Measurements from ENCODE around the gene NBEAL2.

Gene NBEAL2

DNA sequence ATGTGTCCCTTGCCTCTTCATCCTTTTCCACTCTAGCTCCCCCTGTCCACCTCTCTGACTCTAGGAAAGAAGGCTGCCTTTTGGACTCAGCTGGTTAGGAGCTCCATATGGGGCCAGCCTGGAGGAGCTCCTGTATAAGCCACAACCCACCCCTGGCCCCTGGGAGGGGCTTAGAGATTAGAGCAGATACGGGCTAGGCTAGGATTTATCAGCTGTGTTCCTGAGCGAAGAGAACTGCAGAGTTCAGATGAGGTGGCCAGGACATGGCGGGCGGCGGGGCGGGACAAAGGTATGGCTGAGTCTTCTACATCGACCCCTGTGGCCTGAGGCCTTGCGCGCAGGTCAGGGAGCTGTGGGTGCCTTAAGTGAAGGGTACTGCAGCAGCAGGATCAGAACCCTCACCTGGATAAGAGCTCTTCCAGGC is 7.9 kb downstream of the NBEAL2 start:
- no peak for DNase-seq

GRCh38 chr3:46987743-46988401 is 8.4 kb downstream of the NBEAL2 start:
- DNase-seq = peak; percentile 89

DNA sequence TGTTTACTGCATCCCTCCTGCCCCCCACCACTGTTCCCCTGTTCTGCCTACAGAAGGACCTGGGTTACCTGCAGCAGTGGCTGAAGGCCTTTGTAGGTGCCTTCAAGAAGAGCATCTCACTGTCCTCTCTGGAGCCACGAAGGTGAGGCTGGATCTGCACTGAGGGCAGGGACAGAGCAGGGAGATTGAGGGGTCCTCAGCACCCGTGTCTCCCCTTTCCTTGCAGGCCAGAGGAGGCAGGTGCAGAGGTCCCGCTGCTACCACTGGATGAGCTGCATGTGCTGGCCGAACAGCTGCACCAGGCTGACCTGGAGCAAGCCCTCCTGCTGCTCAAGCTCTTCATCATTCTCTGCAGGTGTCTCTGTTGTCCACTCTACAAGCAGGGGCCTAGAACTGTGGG is 9.2 kb downstream of the NBEAL2 start:
- no peak for DNase-seq

DNA sequence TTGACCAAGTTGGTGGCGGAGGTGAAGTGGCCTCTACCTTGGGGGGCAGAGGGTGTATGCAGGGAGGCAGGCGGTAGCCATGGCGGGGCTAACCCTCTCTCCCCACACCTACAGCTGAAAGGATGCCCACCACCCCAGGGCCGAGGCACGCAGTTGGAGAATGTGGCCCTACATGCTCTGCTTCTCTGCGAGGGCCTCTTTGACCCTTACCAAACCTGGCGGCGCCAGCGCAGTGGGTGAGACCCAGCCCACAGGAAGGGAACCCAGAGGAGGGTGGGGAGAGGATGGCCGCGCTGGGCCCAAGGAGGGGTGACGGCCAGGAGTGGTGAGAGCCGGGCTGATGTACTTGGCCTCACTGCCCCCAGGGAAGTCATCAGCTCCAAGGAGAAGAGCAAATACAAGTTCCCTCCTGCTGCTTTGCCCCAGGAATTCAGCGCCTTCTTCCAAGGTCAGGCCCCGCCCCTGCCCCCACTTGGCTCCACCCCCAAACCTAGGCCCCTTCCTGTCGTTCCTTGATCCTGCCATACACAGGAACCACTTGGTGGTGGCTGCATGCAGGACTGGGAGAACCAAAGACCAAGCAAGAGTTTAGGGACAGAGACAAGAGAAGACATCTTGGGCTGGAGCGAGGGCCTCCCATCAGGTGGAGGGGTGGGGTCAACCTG is 9.8 kb downstream of the NBEAL2 start:
- DNase-seq = no peak

DNA sequence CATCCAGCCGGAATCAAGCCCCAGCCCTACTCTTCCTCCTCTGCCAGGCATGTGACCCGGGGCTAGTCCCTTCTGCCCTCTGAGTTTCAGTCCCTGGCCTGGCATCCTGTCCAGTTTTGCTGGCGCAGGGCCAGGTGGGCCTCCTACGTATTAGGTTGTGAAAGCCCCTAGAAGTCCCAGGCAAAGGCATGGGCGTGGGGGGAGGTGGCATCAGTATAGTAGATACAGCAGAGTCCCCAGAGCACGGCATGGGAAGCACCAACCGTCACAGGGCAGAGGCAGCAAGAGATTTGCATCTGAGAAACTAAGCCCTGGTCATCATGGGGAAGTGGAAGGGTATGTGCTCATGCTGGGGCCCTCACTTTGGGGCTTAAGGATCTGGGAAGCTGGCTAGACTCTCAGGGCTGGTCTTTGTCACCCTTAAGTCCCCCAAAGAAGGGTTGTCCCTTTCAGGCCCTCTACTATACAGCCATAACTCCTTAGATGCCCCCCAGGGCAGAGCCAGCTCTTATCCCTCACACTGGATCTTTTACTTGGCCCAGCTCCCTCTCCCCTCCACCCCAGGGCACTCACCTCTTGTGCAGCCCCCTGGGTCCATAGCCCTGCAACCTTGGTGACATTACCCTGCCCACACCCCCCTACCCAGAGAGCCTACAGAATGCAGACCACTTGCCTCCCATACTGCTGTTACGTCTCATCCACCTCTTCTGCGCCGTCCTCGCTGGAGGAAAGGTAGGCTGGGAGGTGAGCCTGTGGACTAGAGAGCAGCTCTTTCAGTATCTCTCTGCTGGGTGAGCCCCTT is 11.3 kb downstream of the NBEAL2 start:
- no peak for DNase-seq

DNA sequence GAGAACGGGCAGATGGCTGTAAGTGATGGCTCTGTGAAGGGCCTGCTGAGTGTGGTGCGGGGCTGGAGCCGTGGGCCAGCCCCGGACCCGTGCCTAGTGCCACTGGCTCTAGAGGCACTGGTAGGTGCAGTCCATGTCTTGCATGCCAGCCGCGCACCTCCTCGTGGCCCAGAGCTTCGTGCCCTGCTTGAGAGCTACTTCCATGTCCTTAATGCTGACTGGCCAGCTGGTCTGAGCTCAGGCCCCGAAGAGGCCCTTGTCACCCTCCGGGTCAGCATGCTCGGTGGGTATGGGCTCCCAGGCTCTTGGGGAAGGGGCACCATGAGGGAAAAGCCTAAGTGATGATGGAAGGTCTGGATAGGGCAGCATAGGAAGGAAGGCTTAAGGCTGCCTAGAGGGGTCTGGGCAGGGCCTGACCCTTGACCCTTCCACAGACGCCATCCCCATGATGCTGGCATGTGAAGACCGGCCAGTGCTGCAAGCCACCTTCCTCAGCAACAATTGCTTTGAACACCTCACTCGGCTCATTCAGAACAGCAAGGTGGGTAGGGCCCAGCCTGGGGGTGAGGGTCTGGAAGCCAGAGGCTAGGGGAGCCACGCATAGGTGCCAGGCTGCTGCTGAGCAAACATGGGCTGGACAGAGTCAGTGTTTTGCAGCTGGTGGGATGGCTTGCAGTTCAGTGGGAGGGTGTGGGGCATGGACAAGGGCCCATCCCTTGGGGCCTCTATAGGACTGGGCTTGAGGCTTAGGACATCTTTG is 12.1 kb downstream of the NBEAL2 start:
- no peak for DNase-seq

DNA sequence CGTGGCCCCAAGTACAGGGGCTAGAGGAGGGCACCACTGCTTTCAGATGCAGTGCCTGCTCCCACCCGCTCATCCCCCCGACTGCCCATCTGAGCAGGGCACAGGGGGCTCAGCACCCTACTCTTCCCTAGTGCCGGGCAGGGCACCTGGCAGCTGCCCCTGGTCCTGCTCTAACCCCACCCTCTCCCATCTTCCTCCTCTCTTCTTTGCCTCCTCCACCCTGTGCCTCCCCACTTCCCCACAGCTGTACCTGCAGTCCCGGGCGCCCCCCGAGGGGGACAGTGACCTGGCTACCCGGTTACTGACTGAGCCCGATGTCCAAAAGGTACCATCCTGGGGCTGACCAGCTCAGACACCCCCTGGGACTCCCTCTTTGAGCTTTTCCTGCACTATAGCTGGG is 12.8 kb downstream of the NBEAL2 start:
- no peak for DNase-seq

DNA sequence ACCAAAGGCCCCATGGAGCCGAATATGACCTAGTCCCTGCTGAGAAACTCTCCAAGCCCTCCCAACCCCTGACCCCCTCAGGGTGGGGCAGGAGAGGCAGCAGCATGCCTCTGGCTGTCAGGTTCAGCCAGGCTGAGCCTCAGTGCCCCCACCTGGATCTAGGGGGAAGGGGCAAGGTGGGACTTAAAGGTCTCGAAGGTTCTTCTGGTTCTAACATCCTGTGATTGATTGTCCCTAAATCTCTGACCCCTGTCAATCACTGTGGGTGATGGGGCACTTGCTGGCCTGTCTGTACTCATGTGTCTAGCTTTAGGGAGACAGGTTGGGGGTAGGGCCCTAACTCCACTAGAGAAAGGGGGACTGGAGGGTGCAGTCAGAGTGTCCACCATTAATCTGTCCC is 13.8 kb downstream of the NBEAL2 start:
- DNase-seq = no peak

GRCh38 chr3:46993986-46994385 is 14.5 kb downstream of the NBEAL2 start:
- DNase-seq = no peak

DNA sequence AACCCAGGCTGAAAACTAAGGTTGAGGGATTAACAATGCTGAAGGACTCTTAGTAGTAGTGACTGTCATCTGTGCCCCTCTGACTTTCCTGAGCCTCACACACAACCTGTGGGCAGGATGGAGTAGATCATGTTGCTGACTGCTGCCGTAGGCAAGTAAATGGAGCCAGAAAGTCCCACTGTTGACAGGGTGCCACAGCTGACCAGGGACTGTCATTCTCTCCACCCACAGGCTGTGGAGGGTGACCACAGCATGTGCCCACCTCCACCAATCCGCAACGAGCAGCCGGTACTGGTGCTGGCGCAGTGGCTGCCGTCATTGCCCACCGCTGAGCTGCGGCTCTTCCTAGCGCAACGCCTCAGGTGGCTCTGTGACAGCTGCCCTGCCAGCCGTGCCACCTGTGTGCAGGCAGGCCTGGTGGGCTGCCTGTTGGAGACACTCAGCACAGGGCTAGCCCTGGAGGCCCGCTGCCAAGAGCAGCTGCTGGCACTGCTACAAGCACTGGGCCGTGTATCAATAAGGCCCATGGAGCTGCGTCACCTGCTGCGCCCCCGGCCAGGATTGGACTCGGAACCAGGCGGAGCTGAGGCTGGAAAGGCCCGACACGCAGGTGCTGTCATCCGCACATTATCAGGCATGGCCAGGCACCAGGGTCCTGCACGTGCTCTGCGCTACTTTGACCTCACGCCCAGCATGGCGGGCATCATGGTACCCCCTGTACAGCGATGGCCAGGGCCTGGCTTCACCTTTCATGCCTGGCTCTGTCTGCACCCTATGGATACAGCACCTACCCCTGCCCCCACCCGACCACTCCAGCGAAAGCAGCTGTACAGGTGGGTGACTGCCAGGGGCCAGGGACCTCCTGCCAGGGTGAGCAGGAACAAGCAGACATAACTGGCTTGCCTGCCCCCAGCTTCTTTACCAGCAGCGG is 15.6 kb downstream of the NBEAL2 start:
- no peak for DNase-seq

DNA sequence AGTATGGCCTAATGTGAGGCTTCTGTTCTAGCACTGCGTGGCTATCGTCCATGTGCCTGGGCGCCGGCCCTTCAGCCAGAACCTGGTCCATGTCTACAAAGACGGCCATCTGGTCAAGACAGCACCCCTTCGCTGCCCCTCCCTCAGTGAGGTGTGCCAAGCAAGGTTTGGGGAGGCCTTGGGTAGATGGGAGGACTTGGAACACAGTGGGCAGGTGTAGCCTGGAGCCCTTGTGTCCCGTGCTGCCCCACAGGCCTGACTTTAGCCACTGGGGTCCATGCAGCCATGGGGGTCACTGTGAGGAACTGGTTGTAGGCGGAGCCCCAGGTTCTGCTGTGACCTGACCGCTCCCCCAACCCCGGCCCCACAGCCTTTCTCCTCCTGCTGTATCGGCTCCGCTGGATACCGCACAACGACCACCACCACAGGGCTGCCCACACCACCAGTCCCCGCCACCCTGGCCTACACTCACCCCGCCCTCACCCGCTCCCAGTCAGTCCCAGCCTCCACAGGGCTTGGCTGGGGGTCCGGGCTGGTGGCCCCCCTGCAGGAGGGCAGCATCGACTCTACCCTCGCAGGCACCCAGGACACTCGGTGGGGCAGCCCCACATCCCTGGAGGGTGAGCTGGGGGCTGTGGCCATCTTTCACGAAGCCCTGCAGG is 16.6 kb downstream of the NBEAL2 start:
- no peak for DNase-seq

DNA sequence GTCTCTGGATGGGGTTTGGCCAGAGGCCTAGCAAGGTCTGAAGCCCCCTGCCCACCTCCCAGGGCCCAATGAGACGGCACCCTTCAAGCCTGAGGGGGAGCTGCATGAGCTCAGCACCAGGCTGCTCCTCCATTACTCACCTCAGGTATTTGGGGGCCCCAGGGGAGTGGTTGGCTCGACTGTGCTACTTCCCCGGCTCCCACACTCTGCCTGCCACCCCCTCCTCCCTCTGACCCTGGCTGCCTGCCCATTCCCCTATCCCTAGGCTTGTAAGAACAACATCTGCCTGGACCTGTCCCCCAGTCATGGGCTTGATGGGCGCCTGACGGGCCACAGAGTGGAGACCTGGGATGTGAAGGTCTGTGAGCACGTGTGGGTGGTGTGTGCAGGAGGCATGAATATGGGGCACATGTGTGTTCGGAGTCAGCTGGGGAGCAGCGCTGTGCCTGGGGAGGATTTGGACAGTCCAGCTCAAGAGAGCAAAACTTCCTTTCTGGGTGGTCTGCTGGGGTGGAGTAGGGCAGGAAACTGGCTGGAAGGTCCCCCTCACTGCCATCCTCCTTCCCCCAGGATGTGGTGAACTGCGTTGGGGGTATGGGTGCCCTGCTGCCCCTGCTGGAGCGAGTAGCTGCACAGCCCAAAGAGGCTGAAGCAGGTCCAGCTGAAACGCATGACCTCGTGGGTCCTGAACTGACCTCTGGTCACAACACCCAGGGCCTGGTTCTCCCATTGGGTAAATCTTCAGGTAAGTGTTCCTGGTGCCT is 17.4 kb downstream of the NBEAL2 start:
- DNase-seq = no peak

DNA sequence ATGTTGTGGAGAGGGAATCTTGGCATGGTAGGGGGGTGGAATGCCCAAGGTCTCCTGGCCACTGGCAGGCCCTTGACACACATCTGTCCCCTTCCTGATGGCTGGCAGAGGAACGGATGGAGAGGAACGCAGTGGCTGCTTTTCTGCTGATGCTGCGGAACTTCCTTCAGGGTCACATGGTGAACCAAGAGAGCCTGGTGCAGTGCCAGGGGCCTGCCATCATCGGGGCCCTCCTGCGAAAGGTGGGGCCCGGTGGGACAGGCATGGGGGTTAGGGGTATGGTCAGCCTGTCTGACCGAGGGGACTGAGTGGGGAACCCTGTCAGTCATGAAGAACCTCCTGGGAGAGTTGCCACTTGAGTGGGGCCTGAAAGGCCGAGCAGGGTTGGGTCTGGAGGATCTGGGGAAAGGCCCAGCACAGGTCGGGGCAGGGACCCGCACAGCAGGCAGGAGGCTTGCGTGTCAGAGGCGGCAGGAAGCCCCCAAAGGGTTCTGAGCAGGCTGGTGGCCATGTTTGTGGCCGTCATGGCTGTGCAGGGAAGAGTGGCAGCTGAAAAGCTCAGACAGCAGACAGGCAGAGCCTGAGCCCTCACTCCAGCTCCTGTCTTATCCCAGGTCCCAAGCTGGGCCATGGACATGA is 18.1 kb downstream of the NBEAL2 start:
- DNase-seq = no peak

DNA sequence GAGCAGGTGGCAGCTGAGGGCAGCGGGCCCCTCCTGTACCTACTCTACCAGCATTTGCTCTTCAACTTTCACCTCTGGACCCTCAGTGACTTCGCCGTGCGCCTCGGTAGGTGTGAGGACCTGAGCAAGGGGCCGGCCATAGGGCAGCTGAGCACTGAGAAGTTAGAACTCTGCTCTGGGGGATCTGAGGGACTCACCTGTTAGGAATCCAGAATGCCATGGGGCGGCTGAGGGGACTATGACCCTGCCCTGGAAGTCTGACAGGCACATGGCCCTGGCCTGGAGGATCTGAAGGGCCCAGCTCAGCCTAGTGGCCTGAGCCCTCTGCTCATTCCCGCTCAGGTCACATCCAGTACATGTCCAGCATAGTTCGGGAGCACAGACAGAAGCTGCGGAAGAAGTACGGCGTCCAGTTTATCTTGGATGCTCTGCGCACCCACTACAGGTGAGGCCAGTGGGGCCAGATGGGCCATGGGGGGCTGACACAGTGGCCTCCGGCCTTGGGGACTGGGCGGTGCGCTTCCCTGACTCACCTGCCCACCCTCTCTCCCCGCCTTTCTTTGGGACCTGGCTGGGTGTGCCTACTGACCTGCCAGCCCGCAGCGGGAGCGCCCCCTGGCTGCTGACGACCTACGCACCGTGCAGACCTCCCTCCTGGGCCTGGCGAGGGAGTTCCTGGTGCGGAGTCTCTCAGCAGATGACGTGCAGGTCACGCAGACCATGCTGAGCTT is 18.8 kb downstream of the NBEAL2 start:
- peak; percentile 88 for DNase-seq

DNA sequence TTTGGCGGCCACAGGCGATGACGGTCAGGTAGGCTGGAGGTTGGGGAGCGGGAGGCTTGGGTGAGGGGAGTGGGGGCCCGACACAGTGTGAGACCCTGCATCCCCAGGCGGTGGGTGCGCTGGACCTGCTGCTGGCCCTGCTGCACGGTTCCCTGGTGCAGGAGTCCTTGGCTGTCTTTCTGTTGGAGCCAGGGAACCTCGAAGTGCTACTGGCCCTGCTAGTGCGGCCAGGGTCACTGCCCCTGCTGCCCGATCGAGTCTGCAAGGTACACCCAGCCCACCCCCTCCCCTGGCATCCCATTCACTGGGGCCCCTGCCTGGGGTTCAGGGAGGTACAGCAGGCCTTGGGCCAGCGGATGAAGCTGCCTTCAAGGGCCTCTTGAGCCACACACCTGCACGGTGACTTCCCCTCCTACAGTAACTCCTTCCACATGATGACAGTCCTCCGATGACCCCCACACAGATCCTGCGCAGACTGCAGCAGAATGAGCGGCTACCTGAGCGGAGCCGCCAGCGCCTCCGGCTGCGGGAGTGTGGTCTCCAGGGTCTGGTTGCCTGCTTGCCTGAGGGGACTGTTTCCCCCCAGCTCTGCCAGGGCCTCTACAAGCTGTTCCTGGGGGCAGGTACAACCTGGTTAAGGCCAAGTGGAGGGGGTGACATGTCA is 19.5 kb downstream of the NBEAL2 start:
- no peak for DNase-seq

GRCh38 chr3:46999516-47000197 is 20.2 kb downstream of the NBEAL2 start:
- DNase-seq = no peak

DNA sequence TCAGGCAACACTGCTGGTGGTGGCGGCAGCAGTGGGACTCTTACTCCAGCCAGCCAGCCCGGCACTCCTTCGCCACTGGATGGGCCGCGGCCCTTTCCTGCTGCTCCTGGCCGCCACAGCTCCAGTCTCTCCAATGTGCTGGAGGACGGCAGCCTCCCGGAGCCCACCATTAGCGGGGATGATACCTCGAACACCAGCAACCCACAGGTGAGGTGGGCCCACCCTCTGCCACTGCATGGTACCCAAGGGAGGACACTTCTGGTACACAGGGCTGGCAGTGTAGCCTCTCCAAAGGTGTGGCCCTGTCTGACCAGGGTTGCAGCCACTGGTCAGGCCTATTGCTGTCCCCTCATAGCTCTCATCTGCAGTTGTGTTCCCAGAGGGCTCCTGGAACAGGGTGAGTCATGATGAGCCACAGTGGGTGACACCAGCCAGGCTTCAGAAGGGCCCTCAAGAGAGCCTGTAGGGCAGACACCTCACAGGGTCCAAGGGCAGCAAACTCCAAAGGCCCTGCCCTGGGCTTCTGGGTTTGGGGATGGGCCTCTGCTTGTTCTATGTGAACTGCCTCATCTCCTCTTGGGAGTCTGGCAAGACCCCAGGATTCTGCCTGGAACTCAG is 20.8 kb downstream of the NBEAL2 start:
- DNase-seq = no peak
